ENCODE data around the gene C2orf92.

GRCh38 chr2:97750017-97750416 lies 80.5 kb downstream of the C2orf92 start:
- TF ChIP-seq SUZ12 (IDR thresholded peaks at IDR 0.05) (no peak), FOXA1 (IDR thresholded peaks at IDR 0.05) (no peak), FOXK2 (IDR thresholded peaks at IDR 0.05) (no peak), SP1 (IDR thresholded peaks at IDR 0.05) (no peak), BHLHE40 (IDR thresholded peaks at IDR 0.05; ENCODE audit: borderline replicate concordance) (no peak), NFRKB (IDR thresholded peaks at IDR 0.05) (no peak)

Data from HEK293T (cell line).